Ovary (tissue), 9 donors: ENCODE data around the gene RTF1. TPM values are rescaled to one million over a fixed set of nuclear protein-coding genes. Genes with fewer than 3 reads are reported as not detected.

Experiments
- DNase-seq, 5 donors: peaks; one replicate each; pipeline ENCODE4 v3.0.0-alpha.2; 2019 to 2020
- H3K27ac ChIP-seq, 2 donors: fragments of 200-600 bp; one replicate each; pipeline versions ENCODE4 v1.5.1 to v1.8.0; 2019 to 2022
- H3K27me3 ChIP-seq: fragments of 200-600 bp; one replicate; pipeline ENCODE4 v1.8.0; 2022
- H3K36me3 ChIP-seq: fragments of 200-600 bp; sonication (generic); one replicate; pipeline ENCODE4 v1.5.1; 2019
- H3K4me1 ChIP-seq: one replicate; pipeline ENCODE4 v1.8.1; 2013; ENCODE audit warnings: mild to moderate bottlenecking, moderate library complexity; ENCODE audit not compliant: insufficient read depth
- H3K4me3 ChIP-seq: fragments of 200-600 bp; sonication (generic); one replicate; pipeline ENCODE4 v1.5.1; 2017
- H3K9me3 ChIP-seq, 2 donors: fragments of 200-600 bp in 1 of 2; sonication (generic) in 1 of 2; one replicate each; pipeline versions ENCODE4 v1.5.1 to v1.8.1; 2013 to 2019; ENCODE audit warnings: mild to moderate bottlenecking in 1 of 2, moderate library complexity in 1 of 2
- EP300 ChIP-seq: sonication (generic); formaldehyde crosslinking; IDR thresholded peaks from one replicate; pipeline ENCODE4 v1.6.1; 2017; ENCODE audit warnings: antibody characterized with exemption
- POLR2A ChIP-seq: fragments of 450-650 bp; IDR thresholded peaks from one replicate; pipeline ENCODE4 v1.6.1; 2017; ENCODE audit warnings: antibody characterized with exemption, mild to moderate bottlenecking, moderate library complexity
- WGBS, 3 donors: extraction: QIAGEN DNeasy Blood & Tissue Kit in 1 of 3; methylation state at CpG; one replicate each; pipeline versions ENCODE4 v1.1.5 to v1.1.7; 2013 to 2017; 5-methylcytosine and 5-hydroxymethylcytosine counted together
- intact Hi-C, 4 donors: fragments of 100-400 bp; cut with DNase I; formaldehyde crosslinking; loops; one replicate each; pipeline versions ENCODE4 v1.11.0 to v1.15.1; 2022 to 2023
- polyA plus RNA-seq, 2 donors: library from polyadenylated mRNA; stranded (reverse); fragments of 200-250 nt in 1 of 2; fragments of 350-450 nt in 1 of 2; fragmentation: Illumina TruSeq in 1 of 2; extraction: RNeasy Lipid Tissue Mini Kit (QIAGEN cat#74804) in 1 of 2; gene quantifications; one replicate each; pipeline ENCODE4 v1.2.3, GENCODE V29; 2013 to 2014
- total RNA-seq, 7 donors: library from RNA; depleted of rRNA in 2 of 7; stranded (reverse); fragments of >200 nt in 2 of 7; fragmentation: NEBNext Ultra II Directional in 3 of 7; extraction: Animal tissue kit (Norgen Biotek cat#: 25700) in 3 of 7; gene quantifications; one replicate each; pipeline versions ENCODE4 v1.1.0 to v1.2.4, GENCODE V29; 2016 to 2023
- TF ChIP-seq, protein P1 (sequence below), 3 donors: fragments of 450-650 bp in 2 of 3; fragments of 200-600 bp in 1 of 3; IDR thresholded peaks; one replicate each; pipeline versions ENCODE4 v1.5.1 to v1.8.0; 2016 to 2022; ENCODE audit warnings: antibody characterized with exemption in 3 of 3, mild to moderate bottlenecking in 1 of 3
- donor health status: DM: no; HTN: no; CAD: no; lungs with moderate emphysema.
- donor health status: DM: no; HTN: no; CAD: no.
- donor health status: Bipolar disorder and iron deficiency.
- donor health status: DM: yes; HTN: yes; CAD: no.
- donor health status: DM: no; HTN: no; CAD: no.
- donor health status: DM: yes; HTN: yes; CAD: no.

The RTF1 gene
- total and polyA plus RNA-seq, 9 donors, result 22.2 to 57.1 (median 35.6) TPM

DNA sequence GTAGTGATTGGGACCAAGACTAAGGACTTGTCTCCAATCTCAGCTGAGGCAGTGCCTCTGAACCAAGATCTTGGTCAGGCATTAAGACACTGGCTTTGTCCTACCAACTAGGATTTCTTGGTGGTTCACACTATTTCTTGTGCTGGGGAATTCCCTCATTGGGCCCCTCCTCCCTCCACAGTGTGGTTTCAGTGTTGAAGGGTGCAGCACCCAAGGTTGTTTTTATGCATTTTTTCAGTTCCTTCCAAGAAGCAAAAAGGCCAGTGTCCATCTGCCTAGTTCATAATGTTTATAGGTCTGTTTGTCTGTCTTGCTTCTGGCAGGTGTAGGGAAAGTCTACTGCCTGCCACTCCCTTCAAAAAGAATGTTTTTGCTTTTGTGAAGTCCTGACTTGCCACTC lies 66.2 kb downstream of the RTF1 start:
- no peaks in the 10 kb centered on the region for H3K27me3 ChIP-seq
- H3K36me3 ChIP-seq, result no peaks in the 10 kb centered on the region
- no peaks in the 10 kb centered on the region for H3K9me3 ChIP-seq
- intact Hi-C loops, result no loop called here
- no peak overlapping the region for H3K27ac ChIP-seq
- H3K4me1 ChIP-seq, result no peaks in the 10 kb centered on the region
- no peak for DNase-seq
- TF ChIP-seq EP300 (no peak), POLR2A (no peak)
- TF ChIP-seq, protein P1, sequence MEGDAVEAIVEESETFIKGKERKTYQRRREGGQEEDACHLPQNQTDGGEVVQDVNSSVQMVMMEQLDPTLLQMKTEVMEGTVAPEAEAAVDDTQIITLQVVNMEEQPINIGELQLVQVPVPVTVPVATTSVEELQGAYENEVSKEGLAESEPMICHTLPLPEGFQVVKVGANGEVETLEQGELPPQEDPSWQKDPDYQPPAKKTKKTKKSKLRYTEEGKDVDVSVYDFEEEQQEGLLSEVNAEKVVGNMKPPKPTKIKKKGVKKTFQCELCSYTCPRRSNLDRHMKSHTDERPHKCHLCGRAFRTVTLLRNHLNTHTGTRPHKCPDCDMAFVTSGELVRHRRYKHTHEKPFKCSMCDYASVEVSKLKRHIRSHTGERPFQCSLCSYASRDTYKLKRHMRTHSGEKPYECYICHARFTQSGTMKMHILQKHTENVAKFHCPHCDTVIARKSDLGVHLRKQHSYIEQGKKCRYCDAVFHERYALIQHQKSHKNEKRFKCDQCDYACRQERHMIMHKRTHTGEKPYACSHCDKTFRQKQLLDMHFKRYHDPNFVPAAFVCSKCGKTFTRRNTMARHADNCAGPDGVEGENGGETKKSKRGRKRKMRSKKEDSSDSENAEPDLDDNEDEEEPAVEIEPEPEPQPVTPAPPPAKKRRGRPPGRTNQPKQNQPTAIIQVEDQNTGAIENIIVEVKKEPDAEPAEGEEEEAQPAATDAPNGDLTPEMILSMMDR (IDR thresholded peaks at IDR 0.05), result no peak
- H3K4me3 ChIP-seq, result no peak overlapping the region

DNA sequence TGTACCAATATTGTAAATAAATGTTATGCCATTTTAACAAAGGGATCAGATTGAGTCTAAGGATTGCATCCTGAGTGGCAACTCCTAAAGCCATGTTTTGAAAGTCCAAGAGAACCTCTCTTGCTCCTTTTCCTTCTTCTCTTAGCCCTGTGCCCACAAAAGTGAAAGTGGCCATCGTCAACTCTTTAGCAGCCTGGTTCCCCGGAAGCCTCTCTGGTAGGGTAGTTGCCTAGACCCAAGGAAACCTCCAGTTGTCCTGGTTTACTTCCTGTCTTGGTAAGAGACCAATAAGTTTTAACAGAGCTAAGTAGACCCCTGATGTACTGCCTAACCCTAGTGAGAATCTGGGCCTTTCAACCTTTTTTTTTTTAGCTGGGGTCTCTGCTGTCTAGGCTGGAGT lies 66.6 kb downstream of the RTF1 start:
- no peak for DNase-seq
- intact Hi-C loops, result no loop called here
- Histone ChIP-seq H3K4me1 (no peaks in the 10 kb centered on the region), H3K27me3 (no peaks in the 10 kb centered on the region), H3K9me3 (no peaks in the 10 kb centered on the region), H3K36me3 (no peaks in the 10 kb centered on the region), H3K27ac (no peak overlapping the region), H3K4me3 (no peak overlapping the region)
- no peak for TF ChIP-seq POLR2A
- TF ChIP-seq, protein P1 (IDR thresholded peaks at IDR 0.05), result no peak
- no peak for TF ChIP-seq EP300
- WGBS, 3 donors, result 92 to 98% (median 95%) methylated on average over 2 of the region's 2 CpGs

DNA sequence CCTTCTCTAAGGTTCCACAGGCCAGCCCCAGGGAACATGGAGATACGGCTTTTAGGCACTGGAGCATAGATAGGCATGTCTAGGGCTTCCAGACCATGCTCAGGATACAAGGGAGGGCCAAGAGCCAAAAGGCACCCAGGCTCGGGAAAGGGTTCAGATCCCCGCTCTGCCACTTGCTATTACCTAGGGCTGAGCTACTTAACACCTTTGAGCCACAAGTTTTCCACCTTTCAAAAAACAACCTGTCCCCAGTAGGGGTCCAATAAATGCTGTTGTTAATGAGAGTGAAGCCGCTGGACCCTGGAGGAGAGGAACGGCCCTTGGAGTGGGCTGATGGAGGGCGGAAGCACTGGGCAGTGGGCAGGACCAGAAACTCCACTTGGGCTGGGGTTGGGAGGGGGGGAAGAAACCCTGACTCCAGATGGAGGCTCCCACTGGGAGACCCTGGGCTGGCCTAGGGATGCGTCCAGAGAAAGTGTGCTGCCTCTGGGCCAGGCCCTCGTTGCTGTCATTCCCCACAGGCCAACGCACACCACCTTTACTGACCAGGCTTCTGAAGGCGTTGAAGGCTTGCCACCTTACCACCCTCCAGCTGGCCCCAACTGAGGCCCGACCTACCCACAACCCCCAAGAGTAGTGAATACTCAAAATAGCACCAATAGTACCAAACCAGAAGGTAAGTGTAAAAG lies 68.2 kb downstream of the RTF1 start:
- no peak overlapping the region for H3K4me3 ChIP-seq
- no peak overlapping the region for H3K27ac ChIP-seq
- H3K4me1 ChIP-seq, result no peaks in the 10 kb centered on the region
- 57 to 62% (median 57%) methylated on average over 11 of the region's 11 CpGs for WGBS, 3 donors
- H3K36me3 ChIP-seq, result no peaks in the 10 kb centered on the region
- H3K27me3 ChIP-seq, result no peaks in the 10 kb centered on the region
- no peak for DNase-seq
- intact Hi-C loops, result no loop called here
- TF ChIP-seq, protein P1 (IDR thresholded peaks at IDR 0.05), result no peak
- TF ChIP-seq EP300 (no peak), POLR2A (no peak)
- no peaks in the 10 kb centered on the region for H3K9me3 ChIP-seq

DNA sequence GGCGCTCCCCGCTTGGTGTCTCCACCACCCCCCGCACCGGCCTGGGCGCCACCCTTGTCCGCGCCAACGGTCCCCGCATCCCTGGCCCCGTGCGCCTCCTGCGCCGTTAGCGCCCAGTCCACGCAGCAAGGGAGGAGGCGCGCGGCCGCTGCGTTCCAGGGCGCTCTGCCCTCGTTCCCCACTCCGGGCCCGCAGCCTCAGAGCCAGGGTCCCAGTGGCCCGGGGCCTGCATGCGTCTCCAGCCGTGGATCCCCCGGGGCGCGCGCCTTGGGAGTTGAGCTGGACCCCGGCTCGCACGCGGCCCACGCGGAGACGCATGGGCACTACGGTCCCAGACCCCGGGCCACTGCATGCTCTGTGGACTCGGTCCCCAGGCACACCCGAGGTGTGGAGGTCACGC lies 69.4 kb downstream of the RTF1 start:
- H3K9me3 ChIP-seq, result no peaks in the 10 kb centered on the region
- no peak for TF ChIP-seq POLR2A
- TF ChIP-seq, protein P1 (IDR thresholded peaks at IDR 0.05), result no peak
- TF ChIP-seq EP300, result no peak
- no peaks in the 10 kb centered on the region for H3K4me1 ChIP-seq
- no peak overlapping the region for H3K27ac ChIP-seq
- H3K4me3 ChIP-seq, result no peak overlapping the region
- H3K27me3 ChIP-seq, result no peaks in the 10 kb centered on the region
- WGBS, 3 donors, result 76 to 87% (median 80%) methylated on average over 41 to 43 of the region's 43 CpGs
- intact Hi-C loops, result no loop called here
- no peak for DNase-seq
- no peaks in the 10 kb centered on the region for H3K36me3 ChIP-seq
